Activated CD4-positive, alpha-beta T cell treated with anti-CD3 and anti-CD28 coated beads, Interleukin-2, Interleukin-6, amounts not matched to agents 100 ng/mL and 50 ng/mL, durations not matched to agents 16 hours and 8 hours (primary cell): ENCODE data around the gene PORCN.

ENCODE experiments used
- DNase-seq: peaks from one replicate; pipeline ENCODE4 v3.0.0-alpha.2; 2020

PORCN gene

GRCh38 chrX:48508400-48509244 is at the start of gene PORCN:
PORCN (plus strand) TSS chrX:48508992; CDS start chrX:48509821, 829 bp downstream.
- peak; percentile 87 for DNase-seq

- DNase-seq: no peak
Observed at GRCh38 chrX:48459483-48459882, 49.3 kb upstream of the PORCN start.

- no peak for DNase-seq
Observed at GRCh38 chrX:48460031-48460430, 48.8 kb upstream of the PORCN start.

GRCh38 chrX:48460606-48461005 is 48.2 kb upstream of the PORCN start:
- DNase-seq: no peak

- DNase-seq: peak; percentile 46
Observed at GRCh38 chrX:48461830-48462229, 47.0 kb upstream of the PORCN start.

DNA sequence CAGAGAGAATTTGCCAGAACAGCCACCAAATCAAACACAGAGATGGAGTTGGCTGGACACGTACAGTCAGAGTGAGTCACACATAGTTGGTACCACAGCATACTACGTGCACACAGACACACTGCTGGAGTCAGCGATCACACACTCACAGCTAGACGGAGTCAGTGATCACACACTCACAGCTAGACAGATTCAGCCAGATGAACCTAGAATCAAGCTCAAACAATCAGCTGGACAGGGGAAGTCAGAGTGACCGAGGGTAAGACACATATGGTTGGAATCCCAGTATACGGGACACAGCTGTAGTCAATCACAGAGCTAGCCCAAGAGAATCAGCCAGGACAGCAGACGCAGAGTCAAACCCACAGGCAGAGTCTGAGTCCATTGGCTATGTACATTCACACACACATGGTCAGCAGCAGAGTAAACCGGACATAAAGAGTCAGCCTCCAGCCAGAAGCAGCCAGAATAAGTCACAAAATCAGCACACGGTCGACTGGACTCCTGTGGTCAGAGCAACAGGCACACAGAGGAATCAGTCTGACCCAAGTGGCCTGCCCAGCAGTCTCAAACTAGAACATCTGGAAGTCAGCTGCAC is 43.4 kb upstream of the PORCN start:
- no peak for DNase-seq

DNA sequence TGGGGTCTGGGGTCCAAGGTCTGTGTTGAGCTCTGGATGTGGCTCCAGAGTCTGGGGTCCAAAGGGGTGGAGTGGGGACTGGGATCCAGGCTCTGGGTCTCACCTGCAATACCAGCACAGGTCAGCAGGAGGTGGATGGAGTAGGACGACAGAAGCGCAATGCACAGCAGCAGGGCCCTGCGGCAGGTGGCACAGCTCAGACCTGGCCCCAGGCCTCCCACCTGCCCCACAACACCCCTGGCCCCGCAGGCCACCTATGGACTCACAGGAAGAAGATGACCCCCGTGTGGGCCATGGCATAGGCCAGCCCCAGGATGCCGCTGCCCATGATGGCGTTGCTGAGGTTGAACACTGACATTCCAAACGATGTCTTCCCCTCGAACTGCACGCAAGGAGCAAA is 42.1 kb upstream of the PORCN start:
- DNase-seq: peak; percentile 52

DNA sequence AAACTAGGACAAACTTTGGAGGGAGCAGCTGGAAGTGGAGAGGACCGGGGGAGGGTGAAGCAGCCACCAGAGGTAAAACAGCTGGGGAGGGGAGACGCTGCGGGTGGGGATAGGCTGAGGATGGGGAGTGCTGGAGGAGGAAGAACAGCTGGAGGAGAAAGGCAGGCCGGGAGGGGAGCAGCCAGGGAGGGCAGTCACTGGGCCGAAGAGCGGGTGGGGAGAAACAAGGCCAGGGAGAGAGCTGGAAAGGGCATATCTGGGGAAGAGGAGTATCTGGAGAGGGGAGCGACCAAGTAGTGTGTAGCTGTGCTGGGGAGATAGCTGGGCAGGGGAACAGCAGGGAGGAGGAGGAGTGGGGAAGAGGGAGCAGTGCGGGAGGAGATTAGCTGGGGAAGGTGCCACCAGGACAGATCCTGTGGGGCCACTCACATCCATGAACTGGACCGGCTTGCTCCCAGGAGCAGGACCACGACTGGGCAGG is 41.5 kb upstream of the PORCN start:
- DNase-seq: no peak

DNA sequence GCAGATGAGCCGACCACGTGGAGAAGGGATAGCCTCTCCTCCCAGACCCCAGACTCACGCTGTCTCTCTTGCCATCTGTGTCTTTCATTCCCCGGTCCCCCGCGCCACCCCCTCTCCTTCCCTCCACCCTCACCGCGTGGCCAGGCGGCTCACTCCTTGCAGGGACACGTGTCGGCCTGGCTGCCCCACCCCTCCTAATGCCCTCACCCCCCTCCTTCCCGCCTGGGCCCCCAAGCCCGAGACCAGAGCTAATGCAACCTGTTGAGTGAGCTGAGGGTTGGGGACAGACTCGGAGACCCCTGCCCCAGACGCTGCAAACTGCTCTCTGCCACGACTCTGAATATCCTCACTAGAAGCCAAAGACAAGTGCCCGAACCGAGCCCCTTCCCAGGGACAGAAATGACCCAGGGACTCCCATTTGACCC is 40.5 kb upstream of the PORCN start:
- DNase-seq: peak; percentile 71

DNA sequence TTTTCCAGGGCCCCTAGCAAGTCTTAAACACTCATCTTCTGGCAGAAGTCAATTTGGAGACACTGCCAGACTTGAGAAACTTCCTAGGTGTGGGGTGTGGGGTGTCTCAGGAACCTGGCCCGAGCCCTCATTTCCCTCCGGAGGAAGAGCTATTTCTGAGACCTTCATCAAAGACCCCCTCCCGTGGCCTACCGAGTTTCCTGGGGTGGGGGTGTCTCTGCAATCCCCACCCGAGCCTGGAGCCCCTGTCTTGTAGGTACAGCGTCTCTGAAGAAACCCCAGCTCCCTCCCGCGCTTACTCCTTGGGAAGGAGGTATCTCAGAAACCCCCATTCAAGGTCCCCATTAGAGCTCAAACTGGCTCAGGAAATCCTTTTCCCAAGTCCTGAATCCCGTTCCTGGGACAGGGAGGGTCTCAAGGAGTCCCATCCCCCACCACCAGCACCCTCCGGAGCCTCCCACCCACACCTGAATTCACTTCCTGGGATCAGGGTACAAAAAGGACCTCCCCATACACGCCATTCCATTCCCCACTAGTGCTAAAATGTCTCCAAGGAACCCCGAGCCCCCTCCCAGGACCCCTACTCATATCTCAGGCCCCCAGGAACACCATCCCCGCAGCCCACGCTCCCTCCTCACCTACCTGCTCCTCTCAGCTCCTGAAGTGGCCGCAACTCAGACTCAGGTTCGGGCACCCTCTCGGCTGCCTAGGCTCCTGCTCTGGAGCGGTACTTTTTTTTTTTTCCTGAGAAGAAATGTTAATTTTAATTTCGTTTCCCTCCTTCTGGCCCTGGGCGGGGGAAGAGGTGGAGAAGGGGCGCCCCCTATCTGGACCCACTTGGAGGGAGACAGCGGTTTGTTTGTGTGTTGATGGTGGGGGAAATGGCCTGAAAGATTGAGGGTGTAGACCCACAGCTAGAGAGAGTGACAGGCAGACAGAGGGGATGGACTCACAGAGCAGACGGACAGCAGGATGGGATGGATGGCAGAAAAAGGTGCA is 39.8 kb upstream of the PORCN start:
- DNase-seq: peak; percentile 66

- DNase-seq: no peak
Observed at GRCh38 chrX:48470110-48470832, 38.5 kb upstream of the PORCN start, which contains the start of gene SLC38A5. SLC38A5 (minus strand) TSS chrX:48470260; CDS start chrX:48467924, 2,336 bp downstream.

- DNase-seq: no peak
Observed at GRCh38 chrX:48470833-48471118, 38.0 kb upstream of the PORCN start.

- no peak for DNase-seq
Observed at GRCh38 chrX:48471504-48471903, 37.3 kb upstream of the PORCN start.

DNA sequence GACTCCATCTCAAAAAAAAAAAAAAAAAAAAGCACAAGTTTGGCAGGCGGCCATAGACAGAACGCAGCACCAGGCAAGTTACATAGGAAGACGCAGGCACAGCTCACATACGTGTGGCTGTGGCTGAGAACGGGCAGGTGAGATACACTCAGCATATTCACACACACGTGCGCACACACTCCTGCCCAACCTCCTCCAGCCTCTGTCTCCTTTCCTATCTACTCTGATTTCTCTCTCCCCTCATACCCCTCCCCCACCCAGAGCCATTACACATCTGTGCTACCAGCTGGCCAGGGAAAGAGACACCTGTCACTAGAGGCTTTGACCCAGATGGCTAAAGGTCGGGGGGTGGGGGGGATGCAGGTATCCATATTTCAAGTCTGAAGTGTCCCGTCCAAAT is 36.6 kb upstream of the PORCN start:
- DNase-seq: no peak

DNA sequence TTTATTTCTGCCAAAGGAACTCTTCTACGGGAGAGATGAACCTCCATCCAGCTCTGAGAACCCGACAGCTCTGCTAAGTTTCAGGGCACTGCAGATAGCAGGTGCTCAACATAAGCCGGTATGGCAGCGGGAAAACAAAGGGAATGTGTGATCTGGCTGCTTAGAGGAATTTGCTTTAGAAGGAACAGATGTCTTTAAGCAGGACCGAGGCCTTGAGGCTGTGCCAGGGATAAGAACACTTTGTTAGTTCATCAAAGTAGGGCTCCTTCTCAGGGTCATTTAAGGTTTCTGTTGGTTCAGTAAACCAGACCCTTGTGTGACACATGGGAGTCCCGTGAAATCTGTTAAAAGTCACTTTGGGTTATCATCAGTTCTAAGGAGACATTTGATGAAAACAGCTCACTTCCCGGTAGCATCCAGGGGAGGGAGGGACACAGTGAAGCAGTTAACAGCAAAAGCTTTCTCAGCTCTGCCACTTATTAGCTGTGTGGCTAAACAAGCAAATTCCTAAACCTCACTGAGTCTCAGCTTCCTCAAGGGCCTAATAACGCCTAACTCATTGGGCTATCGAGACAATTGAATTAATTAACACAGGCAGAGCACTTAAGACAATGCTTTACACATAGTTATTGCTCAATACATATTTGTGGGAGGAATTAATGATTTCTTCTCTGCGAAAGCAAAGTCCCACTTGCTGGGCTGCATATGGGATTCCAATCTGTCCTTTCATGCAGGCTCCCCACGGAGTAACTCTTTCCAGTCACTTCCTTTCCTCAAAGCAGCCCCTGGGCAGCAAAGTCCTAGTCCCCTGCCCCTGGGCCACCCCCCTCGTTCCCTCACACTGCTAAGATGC is 35.7 kb upstream of the PORCN start:
- DNase-seq: no peak

- no peak for DNase-seq
Observed at GRCh38 chrX:48473704-48473990, 35.1 kb upstream of the PORCN start.

DNA sequence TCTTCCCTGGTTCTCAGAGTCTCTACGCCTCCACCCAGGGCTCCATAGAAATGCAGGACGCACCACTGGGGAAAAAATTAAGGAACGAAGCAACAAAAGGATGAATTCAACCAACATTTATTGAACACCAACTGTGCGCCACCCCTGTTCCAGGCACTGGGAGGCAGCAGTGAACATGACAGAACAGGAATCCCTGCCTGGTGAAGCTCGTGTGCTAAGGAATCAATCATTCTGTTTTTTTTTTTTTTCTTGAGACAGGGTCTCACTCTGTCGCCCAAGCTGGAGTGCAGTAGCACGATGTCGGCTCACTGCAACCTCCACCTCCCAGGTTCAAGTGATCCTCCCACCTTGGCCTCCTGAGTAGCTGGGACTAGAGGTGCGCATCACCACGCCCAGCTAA is 34.7 kb upstream of the PORCN start:
- no peak for DNase-seq

GRCh38 chrX:48474581-48474980 is 34.2 kb upstream of the PORCN start:
- no peak for DNase-seq

DNA sequence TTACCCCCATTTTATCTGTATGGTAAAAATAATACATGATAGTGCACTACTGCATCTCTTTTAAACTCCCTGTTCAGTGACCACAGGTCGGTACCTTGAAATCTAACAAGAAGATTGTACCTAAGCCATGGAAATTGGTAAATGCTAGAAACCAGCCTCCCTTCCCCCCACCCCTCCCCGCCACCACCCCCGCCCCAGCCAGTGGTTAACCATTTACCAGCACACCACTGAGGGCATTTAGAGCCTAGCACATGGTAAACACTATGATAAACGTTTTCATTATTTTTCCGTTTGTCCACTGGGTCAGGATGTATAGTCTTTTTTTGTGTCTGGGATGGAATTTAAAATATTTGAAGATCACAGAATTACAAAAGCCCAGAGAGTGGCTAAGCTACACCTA is 33.5 kb upstream of the PORCN start:
- no peak for DNase-seq

GRCh38 chrX:48475774-48476577 is 32.8 kb upstream of the PORCN start, which contains the start of gene FTSJ1:
FTSJ1 (plus strand) TSS chrX:48476199; CDS start chrX:48478048, 1,849 bp downstream.
- DNase-seq: peak; percentile 91

- no peak for DNase-seq
Observed at GRCh38 chrX:48476919-48477318, 31.9 kb upstream of the PORCN start.
